DND-41 (cell line): ENCODE data around the gene EFHD1.

ENCODE experiments used
- EZH2 ChIP-seq: IDR thresholded peaks from 3 replicates; pipeline ENCODE4 v1.6.1; 2012; ENCODE audit warnings: borderline replicate concordance, low read depth, mild to moderate bottlenecking, moderate library complexity, low read length, inconsistent platforms; ENCODE audit not compliant: severe bottlenecking
- TF ChIP-seq, protein P1 (sequence below): IDR thresholded peaks from 2 replicates; pipeline ENCODE4 v1.5.1; 2012; ENCODE audit warnings: borderline replicate concordance, low read length, moderate library complexity, mild to moderate bottlenecking; ENCODE audit not compliant: poor library complexity, severe bottlenecking; ENCODE audit errors: extremely low read depth

DNA sequence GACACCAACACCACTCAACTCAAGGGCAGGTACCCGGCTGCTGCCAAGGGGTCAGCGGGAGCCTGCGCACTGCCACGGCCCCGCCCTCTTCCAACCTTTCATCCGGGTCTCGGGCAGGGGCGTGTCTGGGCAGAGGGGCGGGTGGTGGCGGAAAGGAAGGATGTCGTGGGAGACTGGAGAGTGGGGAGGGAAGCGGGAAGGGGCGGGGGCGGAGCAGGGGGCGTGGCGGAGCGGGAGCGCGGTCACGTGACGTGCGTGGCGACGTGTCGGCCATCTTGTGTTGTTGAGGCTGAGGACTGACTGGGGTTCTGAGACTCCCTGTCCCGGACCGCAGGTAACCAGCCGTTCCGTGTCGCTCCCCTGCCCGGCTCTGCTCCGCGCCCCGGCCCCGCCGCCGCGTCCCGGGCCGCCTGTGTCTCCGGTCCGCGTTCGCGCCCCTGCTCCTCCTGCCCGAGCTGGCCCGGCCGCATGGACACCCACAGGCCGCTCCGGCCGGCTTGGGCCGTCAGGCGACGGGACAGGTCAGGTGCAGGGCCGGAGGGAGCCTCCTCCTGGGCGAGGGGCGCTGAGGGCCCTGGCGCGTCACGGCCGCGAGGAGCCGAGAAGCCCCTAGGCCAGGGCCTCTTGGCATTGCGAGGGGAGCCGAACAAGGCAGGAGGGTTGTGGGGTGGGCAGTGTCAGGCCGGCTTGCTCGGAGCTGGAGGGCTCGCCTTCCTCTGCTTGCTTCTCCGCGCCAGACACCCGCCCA is 63.8 kb downstream of the EFHD1 start, which contains the start of gene GIGYF2:
- TF ChIP-seq, protein P1, sequence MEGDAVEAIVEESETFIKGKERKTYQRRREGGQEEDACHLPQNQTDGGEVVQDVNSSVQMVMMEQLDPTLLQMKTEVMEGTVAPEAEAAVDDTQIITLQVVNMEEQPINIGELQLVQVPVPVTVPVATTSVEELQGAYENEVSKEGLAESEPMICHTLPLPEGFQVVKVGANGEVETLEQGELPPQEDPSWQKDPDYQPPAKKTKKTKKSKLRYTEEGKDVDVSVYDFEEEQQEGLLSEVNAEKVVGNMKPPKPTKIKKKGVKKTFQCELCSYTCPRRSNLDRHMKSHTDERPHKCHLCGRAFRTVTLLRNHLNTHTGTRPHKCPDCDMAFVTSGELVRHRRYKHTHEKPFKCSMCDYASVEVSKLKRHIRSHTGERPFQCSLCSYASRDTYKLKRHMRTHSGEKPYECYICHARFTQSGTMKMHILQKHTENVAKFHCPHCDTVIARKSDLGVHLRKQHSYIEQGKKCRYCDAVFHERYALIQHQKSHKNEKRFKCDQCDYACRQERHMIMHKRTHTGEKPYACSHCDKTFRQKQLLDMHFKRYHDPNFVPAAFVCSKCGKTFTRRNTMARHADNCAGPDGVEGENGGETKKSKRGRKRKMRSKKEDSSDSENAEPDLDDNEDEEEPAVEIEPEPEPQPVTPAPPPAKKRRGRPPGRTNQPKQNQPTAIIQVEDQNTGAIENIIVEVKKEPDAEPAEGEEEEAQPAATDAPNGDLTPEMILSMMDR, result no peak
- no peak for TF ChIP-seq EZH2
